Measurements from ENCODE around the gene ADAM23.

- TF ChIP-seq EZH2 (IDR thresholded peaks at IDR 0.05; ENCODE audit: insufficient read depth, poor library complexity, severe bottlenecking) (no peak), EZH2phosphoT487 (IDR thresholded peaks at IDR 0.05; ENCODE audit: insufficient read depth, low read depth) (no peak)
Observed at GRCh38 chr2:206472094-206472493, 28.8 kb downstream of the ADAM23 start.
